Thoracic aorta (tissue), 2 donors: ENCODE data around the gene SCYL1. TPM values are rescaled to one million over a fixed set of nuclear protein-coding genes. Genes with fewer than 3 reads are reported as not detected.

ENCODE experiments used
- ATAC-seq: fragments of 150-250 bp; one replicate; pipeline ENCODE4 v1.8.0; 2017; ENCODE audit warnings: low read depth; ENCODE audit not compliant: insufficient number of reproducible peaks, low FRiP score
- DNase-seq: peaks from one replicate; pipeline ENCODE4 v3.0.0-alpha.2; 2020; ENCODE audit warnings: low spot score
- H3K27ac ChIP-seq, 2 donors: fragments of 200-600 bp; sonication (generic); 1 replicate in 1 of 2; 2 replicates in 1 of 2; pipeline ENCODE4 v1.5.1; 2016; ENCODE audit warnings: mild to moderate bottlenecking in 2 of 2, moderate library complexity in 2 of 2
- H3K27me3 ChIP-seq: fragments of 200-600 bp; sonication (generic); replicated peaks from 2 replicates; pipeline ENCODE4 v1.6.0; 2016; ENCODE audit warnings: mild to moderate bottlenecking; ENCODE audit not compliant: insufficient read depth
- H3K36me3 ChIP-seq: fragments of 200-600 bp; sonication (generic); one replicate; pipeline ENCODE4 v1.5.1; 2016
- H3K4me1 ChIP-seq, 2 donors: fragments of 200-600 bp; sonication (generic); 1 replicate in 1 of 2; 2 replicates in 1 of 2; pipeline versions ENCODE4 v1.5.1 to v1.6.0; 2016; ENCODE audit warnings: low read depth in 2 of 2, mild to moderate bottlenecking in 1 of 2; ENCODE audit not compliant: control insufficient read depth in 1 of 2
- H3K4me3 ChIP-seq: fragments of 200-600 bp; sonication (generic); 2 replicates; pipeline ENCODE4 v1.5.1; 2016; ENCODE audit warnings: mild to moderate bottlenecking
- H3K9me3 ChIP-seq: fragments of 200-600 bp; sonication (generic); 2 replicates; pipeline ENCODE4 v1.5.1; 2016
- CTCF ChIP-seq: fragments of 200-600 bp; sonication (generic); IDR thresholded peaks from one replicate; pipeline ENCODE4 v1.5.1; 2019; ENCODE audit warnings: antibody characterized with exemption
- total RNA-seq, 2 donors: library from RNA; depleted of rRNA; stranded (reverse); fragments of >200 nt; gene quantifications; one replicate each; pipeline versions ENCODE4 v1.1.0 to v1.2.3, GENCODE V29; 2016

SCYL1 gene
- total RNA-seq, 2 donors from 2014 or later, result 96.8 to 106 TPM

DNA sequence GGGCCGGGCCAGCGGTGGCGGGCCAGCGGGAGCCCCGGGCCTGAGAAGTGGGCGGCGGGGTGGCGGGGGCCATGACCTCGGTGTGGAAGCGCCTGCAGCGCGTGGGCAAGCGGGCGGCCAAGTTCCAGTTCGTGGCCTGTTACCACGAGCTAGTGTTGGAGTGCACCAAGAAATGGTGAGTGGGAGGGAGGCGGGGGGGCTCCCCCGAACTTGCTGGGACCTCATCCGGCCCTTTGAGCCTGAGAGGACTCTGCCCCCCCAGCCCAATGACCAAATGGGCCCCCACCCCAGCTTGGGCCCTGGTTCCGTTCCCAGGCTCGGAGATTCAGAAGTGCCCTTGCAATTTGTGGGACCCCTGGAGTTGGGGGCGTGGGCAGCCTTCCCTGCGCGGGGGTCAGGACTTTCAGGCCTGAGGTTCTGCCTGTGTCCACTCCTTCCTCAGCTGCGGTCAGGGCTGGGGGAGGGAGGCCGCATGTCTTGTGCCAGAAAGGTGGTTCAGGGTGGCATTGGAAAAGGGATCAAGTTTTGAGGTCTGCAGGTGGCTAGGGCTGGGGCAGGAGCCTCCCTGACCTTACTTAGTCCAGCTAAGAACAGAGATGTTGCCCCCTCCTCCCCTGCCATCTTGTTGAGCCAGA is 51.5 kb downstream of the SCYL1 start:
- H3K4me3 ChIP-seq, result peak overlapping the region; percentile 93
- H3K36me3 ChIP-seq, result peaks cover 23% of the 10 kb centered on the region
- no peak for ATAC-seq
- H3K4me1 ChIP-seq, result peaks cover 31 to 52% of the 10 kb centered on the region in 2 donors
- no peaks in the 10 kb centered on the region for H3K9me3 ChIP-seq
- H3K27ac ChIP-seq, result peak overlapping the region; percentile 96 to 97
- DNase-seq, result no peak
- no peaks in the 10 kb centered on the region for H3K27me3 ChIP-seq
- no peak for TF ChIP-seq CTCF

DNA sequence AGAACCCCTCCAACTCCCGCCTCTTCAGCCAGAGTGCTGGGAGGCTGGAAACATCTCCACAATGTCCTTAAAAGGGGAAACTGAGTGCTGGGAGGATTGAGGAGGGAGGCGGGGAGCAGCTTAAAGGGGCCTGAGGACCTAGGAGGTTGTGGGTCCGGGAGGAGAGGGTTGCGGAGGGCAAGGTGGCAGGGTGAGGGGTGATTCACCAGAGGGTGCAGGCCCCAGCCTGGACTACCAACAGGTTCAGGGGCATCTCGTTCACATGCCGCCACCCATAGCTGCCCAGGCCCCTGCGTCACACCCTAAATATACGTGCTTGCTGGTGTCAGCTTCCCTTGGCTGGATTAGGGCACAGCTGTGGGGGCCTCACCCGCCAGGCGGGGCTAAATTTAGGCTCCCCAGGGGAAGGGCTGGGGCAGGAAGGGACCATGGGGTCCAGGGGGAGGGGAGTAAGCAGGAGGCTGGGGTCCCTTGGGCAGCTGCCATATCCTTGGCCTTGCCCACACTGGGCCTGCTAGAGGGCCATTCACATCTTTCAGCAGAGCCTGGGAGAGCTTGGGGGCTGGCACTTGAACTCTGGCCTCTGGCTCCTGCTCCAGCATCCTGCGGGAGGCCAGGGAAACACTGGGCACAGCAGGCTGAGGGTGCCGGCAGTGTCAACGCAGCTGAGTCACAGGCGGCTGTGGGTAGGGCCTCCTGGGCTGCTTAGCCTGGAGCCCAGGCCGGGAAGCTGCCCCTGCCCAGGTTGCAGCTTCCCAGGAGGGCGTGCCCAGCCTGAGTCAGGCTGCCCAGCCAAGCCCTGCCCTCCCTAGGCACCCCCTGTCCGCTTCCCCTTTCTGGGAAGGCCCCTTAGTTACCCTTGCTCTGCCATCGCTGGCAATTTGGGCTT is 52.2 kb downstream of the SCYL1 start:
- no peak for TF ChIP-seq CTCF
- Histone ChIP-seq H3K9me3 (no peaks in the 10 kb centered on the region), H3K27me3 (no peaks in the 10 kb centered on the region), H3K27ac (peak overlapping the region; percentile 96 to 97), H3K36me3 (peaks cover 31% of the 10 kb centered on the region), H3K4me1 (peaks cover 23 to 45% of the 10 kb centered on the region in 2 donors), H3K4me3 (peak overlapping the region; percentile 93)
- peak; percentile 34 for ATAC-seq
- DNase-seq, result peak; percentile 62

GRCh38 chr11:65577756-65578109 is 52.9 kb downstream of the SCYL1 start:
- Histone ChIP-seq H3K27ac (peak overlapping the region; percentile 96 to 97), H3K9me3 (no peaks in the 10 kb centered on the region), H3K36me3 (peaks cover 32% of the 10 kb centered on the region), H3K4me1 (peaks cover 23 to 45% of the 10 kb centered on the region in 2 donors), H3K4me3 (peak overlapping the region; percentile 93), H3K27me3 (no peaks in the 10 kb centered on the region)
- DNase-seq (no peak), ATAC-seq (no peak)
- no peak for TF ChIP-seq CTCF

DNA sequence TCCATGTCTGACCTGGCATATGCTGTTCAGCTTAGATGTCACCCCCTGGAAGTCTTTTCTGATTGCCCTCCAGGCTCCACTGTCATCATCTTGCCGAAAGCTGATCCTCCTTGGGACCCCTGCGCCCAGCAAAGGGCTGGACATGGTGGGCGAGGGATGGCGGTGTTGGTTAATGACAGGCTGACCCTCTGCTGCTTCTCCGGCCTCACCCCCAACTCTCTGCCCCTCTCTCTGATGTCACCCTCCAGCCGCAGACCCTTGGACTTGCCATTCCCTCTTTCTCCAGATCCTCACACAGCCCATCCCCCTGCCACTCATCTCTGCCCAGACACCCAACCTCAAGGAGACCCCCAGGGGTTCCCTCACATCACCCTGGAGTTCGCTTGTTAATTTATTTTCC is 53.3 kb downstream of the SCYL1 start:
- TF ChIP-seq CTCF, result no peak
- H3K36me3 ChIP-seq, result peaks cover 32% of the 10 kb centered on the region
- peak overlapping the region; percentile 93 for H3K4me3 ChIP-seq
- H3K27me3 ChIP-seq, result no peaks in the 10 kb centered on the region
- DNase-seq (no peak), ATAC-seq (no peak)
- peak overlapping the region; percentile 96 to 97 for H3K27ac ChIP-seq
- H3K9me3 ChIP-seq, result no peaks in the 10 kb centered on the region
- peaks cover 22 to 43% of the 10 kb centered on the region in 2 donors for H3K4me1 ChIP-seq

DNA sequence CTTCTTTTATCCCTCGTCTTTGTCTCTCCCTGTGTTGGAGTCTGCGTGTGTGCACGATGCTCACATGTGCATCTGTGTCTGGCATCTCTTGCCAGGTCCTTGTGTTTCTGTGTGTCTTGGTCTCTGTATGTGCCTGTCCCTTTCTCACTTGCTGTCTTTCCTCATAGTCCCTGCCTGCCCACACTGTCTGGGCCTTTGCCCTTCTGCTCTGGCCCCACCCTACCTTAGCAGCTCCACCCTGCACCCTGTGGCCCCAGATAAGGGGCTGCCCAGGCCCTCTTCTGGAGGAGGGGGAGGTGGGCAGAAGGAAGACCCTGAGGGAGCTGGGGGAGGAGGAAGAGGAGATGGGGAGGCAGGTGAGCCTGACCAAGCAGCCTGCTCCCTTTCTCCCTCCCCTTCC is 53.8 kb downstream of the SCYL1 start:
- H3K27me3 ChIP-seq, result no peaks in the 10 kb centered on the region
- DNase-seq, result no peak
- no peak overlapping the region for H3K4me3 ChIP-seq
- no peaks in the 10 kb centered on the region for H3K9me3 ChIP-seq
- H3K4me1 ChIP-seq, result peaks cover 17 to 38% of the 10 kb centered on the region in 2 donors
- no peak for ATAC-seq
- no peak for TF ChIP-seq CTCF
- H3K27ac ChIP-seq, result peak overlapping the region; percentile 96 to 97
- H3K36me3 ChIP-seq, result peaks cover 32% of the 10 kb centered on the region
